Glomerular visceral epithelial cell (primary cell): ENCODE data around the gene MCL1.
A peak's percentile ranks its signal among the peaks of the same experiment; 100 is the strongest.
"Not testable (repeated sequence)": the region's sequence is repeated elsewhere in the genome, so short reads cannot be mapped to it uniquely, and the experiment has no call there.

Source experiments
- DNase-seq: peaks from one replicate; pipeline ENCODE4 v3.0.0-alpha.2; 2016; ENCODE audit errors: extremely low spot score

MCL1 gene

GRCh38 chr1:150568594-150568966, 10.8 kb downstream of the MCL1 start:
- no peak for DNase-seq

GRCh38 chr1:150567717-150568593, 11.5 kb downstream of the MCL1 start:
- peak; percentile 98 for DNase-seq

DNA sequence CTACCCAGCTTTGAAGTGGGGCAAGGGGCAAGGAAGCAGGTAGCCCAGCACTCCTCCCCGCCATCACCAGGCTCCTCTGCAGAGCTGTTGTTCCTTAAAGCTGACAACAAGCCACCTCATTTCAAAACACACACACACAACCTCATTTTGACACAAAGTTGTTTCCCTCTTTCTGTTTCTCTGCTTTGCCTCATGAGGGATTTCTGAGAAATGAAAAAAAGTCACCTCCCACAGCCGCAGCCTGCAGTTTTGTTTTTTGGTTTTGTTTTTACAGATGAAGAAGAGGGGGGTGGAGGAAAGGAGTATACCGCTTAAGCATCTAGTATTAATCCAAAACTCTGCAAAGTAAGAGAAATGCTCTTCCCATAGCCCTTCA, 12.1 kb downstream of the MCL1 start:
- no peak for DNase-seq

DNA sequence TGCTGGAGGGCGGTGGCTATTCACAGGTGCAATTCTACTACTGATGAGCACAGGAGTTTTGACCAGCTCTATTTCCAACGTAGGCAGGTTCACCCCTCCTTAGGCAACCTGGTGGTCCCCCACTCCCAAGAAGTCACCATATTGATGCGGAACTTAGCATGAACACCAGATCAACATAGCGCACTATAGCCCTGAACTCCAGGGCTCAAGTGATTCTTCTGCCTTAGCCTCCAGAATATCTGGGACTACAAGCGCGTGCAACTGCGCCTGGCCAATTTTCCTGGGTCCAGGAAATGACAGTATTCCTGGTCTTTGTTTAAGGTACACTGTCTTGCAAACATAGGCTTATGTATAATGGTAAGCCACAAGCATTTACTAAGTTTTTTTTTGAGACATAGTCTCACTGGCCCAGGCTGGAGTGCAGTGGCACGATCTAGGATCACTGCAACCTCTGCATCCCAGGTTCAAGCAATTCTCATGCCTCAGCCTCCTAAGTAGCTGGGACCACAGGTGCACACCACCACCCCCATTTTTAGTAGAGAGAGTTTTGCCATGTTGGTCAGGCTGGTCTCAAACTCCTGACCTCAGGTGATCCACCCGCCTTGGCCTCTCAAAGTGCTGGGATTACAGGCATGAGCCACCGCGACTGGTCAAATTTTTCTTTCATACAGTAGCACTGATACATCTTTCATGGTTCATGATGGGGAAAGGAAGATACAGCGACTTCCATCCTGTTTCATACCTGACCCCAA, 12.6 kb downstream of the MCL1 start:
- DNase-seq = no peak

DNA sequence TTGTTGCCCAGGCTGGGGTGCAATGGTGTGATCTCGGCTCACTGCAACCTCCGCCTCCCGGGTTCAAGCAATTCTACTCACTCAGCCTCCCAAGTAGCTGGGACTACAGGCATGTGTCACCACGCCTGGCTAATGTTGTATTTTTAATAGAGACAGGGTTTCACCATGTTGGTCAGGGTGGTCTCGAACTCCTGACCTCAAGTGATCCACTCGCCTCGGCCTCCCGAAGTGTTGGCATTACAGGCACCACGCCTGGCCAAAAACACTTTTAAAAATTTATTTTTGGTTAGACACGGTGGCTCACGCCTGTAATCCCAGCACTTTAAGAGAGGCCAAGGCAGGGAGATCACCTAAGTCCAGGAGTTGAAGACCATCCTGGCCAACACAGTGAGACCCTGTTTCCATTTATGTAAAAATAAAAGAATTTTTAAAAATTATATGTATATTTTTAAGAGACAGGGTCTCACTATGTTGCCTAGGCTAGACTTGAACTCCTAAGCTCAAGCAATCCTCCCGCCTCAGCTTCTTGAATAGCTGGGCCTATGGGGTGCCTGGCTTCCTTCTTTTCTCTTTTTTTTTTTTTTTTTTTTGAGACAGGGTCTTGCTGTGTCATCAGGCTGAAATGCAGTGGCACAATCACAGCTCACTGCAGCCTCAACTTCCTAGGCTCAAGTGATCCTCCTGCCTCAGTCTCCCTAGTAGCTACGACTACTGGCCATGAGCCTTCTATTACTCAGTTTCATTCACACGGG, 14.0 kb downstream of the MCL1 start:
- DNase-seq = not testable (repeated sequence)

DNA sequence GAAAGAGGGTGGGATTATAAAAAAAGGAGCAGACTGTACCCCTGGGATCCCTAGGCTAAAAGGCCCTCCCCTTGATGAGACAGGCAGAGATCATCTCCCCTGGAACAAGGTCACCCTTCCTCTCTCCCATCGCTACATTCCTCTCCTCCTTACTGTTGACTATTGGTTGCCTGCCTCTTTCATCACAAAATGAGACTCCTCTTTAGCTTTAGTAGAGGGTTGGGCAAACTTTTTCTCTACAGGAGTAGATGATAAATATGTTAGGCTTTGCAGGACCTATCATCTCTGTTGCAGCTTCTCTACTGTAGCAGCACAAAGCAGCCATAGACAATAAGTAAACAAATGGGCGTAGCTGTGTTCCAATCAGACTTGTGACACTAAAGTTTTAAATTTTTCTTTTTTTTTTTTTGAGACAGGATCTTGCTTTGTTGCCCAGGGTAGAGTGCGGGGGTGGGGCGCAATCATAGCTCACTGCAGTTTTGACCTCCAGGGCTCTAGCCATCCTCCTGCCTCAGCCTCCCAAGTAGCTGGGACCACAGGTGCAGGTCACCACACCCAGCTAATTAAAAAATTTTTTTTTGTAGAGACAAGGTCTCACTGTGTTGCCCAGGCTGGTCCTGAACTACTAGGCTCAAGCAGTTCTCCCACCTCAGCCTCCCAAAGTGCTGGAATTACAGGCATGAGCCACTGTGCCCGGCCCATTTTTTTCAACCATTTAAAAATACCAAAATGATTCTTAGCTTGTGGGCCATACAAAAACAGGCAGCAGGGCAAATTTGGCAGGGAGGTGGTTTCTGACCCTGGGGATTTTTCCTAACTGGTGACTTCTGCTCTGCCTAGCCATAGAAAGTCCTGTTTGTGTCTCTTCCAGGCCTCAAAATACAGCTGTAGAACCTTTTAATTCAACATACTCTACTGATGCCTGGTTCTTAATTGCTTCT, 15.1 kb downstream of the MCL1 start:
- DNase-seq = no peak

GRCh38 chr1:150563340-150564038, 15.9 kb downstream of the MCL1 start:
- peak; percentile 81 for DNase-seq

GRCh38 chr1:150562446-150563339, 16.7 kb downstream of the MCL1 start:
- DNase-seq = no peak

GRCh38 chr1:150561974-150562445, 17.4 kb downstream of the MCL1 start:
- DNase-seq = peak; percentile 95

GRCh38 chr1:150561254-150561973, 18.0 kb downstream of the MCL1 start:
- DNase-seq = peak; percentile 99

DNA sequence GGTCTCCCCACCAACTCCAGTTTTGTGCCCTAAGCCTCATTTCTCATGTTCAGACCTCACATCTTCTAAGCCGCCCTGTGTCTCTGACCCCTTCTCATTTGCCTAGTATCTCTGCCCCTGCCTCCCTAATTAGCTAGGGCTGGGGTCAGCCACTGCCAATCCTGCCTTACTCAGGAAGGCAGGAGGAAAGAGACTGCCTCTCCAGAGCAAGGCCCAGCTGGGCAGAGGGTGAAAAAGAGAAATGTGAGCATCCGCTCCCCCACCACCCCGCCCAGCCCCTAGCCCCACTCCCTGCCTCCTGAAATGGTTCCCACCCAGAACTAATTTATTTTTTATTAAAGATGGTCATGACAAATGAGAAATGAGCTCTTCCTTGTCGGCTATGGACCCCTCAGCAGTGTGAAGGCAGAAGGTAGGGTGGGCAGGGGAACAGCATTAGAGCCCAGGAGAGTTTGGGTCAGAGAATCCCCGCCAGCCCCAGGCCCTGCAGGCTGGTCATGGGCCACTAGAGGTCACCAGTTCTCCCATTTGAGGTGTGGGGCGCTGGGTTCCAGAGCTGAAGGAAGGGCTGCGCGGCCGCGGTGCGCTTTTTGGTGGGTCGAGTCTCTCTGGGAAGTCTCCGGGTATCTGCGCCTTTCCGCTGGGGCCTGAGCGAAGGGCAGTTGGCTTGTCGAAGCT, 18.7 kb downstream of the MCL1 start:
- peak; percentile 88 for DNase-seq

DNA sequence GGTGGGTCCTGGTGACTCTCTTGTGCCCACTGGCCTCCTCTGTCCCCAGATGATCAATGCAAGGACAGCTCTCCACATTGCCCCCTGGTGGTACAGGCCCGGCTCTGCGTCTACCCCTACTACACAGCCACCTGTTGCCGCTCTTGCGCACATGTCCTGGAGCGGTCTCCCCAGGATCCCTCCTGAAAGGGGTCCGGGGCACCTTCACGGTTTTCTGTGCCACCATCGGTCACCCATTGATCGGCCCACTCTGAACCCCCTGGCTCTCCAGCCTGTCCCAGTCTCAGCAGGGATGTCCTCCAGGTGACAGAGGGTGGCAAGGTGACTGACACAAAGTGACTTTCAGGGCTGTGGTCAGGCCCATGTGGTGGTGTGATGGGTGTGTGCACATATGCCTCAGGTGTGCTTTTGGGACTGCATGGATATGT, 19.4 kb downstream of the MCL1 start:
- DNase-seq = peak; percentile 68

GRCh38 chr1:150559656-150560010, 19.8 kb downstream of the MCL1 start:
- DNase-seq = no peak

DNA sequence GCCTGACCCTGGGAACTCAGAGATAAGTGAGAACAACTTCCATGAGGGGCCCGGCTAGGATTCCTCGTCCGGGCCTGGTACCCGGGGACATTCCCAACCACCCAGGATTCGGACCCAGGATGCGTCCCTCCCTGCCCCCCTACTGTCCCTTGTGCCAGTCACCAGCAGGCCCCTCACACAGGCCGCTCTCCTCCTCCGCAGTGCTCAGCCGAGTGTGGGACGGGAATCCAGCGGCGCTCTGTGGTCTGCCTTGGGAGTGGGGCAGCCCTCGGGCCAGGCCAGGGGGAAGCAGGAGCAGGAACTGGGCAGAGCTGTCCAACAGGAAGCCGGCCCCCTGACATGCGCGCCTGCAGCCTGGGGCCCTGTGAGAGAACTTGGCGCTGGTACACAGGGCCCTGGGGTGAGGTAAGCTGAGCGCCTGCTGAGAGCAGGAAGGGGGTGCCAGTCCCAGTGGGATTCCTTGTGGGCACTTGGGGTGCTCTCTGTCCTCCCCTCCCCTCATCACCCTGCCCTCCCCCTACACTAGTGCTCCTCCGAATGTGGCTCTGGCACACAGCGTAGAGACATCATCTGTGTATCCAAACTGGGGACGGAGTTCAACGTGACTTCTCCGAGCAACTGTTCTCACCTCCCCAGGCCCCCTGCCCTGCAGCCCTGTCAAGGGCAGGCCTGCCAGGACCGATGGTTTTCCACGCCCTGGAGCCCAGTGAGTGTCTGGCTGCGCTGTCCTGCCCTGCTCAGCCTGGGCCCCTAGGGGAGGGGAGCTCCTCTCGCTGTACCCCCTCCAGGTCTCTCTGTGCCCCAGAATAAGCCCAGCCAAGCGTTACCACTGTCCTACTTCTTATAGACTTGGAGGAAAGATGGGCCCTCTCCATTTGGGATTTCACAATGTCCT, 20.4 kb downstream of the MCL1 start:
- DNase-seq = no peak

GRCh38 chr1:150558303-150558704, 21.1 kb downstream of the MCL1 start:
- DNase-seq = no peak

- no peak for DNase-seq
These were observed 21.6 kb downstream of the MCL1 start for GRCh38 chr1:150557813-150558212.

- DNase-seq = no peak
These were observed 22.3 kb downstream of the MCL1 start for GRCh38 chr1:150557065-150557600.
